Kidney (tissue), 13 donors: ENCODE data around the gene MTCL3.

ENCODE experiments used
- DNase-seq, 5 donors: peaks; one replicate each; pipeline ENCODE4 v3.0.0-alpha.2; 2013 to 2020
- FAIRE-seq: peaks from 2 replicates; lab custom pipeline; 2012; peaks lifted over from hg19 to GRCh38; lab: Jason Lieb, UNC
- H3K27ac ChIP-seq, 2 donors: one replicate each; pipeline ENCODE4 v1.7.0; 2013; ENCODE audit warnings: low read depth in 2 of 2, low read length in 2 of 2, inconsistent platforms in 1 of 2
- H3K27me3 ChIP-seq: one replicate; pipeline ENCODE4 v1.7.1; 2013; ENCODE audit warnings: low read length, inconsistent platforms; ENCODE audit not compliant: control insufficient read depth, insufficient read depth
- H3K36me3 ChIP-seq, 3 donors: one replicate each; pipeline versions ENCODE4 v1.7.0 to v1.7.1; 2013; ENCODE audit warnings: low read length in 3 of 3, control low read depth in 1 of 3, inconsistent platforms in 1 of 3; ENCODE audit not compliant: insufficient read depth in 3 of 3, control insufficient read depth in 2 of 3
- H3K4me1 ChIP-seq, 3 donors: one replicate each; pipeline versions ENCODE4 v1.7.0 to v1.7.1; 2013; ENCODE audit warnings: low read length in 3 of 3, inconsistent platforms in 1 of 3, low read depth in 1 of 3; ENCODE audit not compliant: control insufficient read depth in 2 of 3, insufficient read depth in 2 of 3
- H3K4me3 ChIP-seq, 3 donors: one replicate each; pipeline versions ENCODE4 v1.7.0 to v1.8.1; 2013; ENCODE audit warnings: low read length in 3 of 3, control low read depth in 1 of 3, inconsistent platforms in 1 of 3
- H3K9ac ChIP-seq, 3 donors: one replicate each; pipeline versions ENCODE4 v1.7.0 to v1.7.1; 2013; ENCODE audit warnings: low read length in 3 of 3, control low read depth in 1 of 3, inconsistent platforms in 1 of 3
- H3K9me3 ChIP-seq, 3 donors: one replicate each; pipeline versions ENCODE4 v1.7.0 to v1.7.1; 2013; ENCODE audit warnings: low read length in 3 of 3, control low read depth in 1 of 3, inconsistent platforms in 1 of 3; ENCODE audit not compliant: control insufficient read depth in 2 of 3, insufficient read depth in 1 of 3
- CTCF ChIP-seq: IDR thresholded peaks from 3 replicates; pipeline ENCODE4 v1.5.1; 2012; ENCODE audit warnings: mild to moderate bottlenecking, moderate library complexity, borderline replicate concordance; ENCODE audit not compliant: insufficient read depth; ENCODE audit errors: extremely low read depth
- intact Hi-C: fragments of 100-400 bp; cut with DNase I; formaldehyde crosslinking; loops from one replicate; pipeline ENCODE4 v1.11.1; 2022
- donor health status: control.
- donor health status: control.
- donor health status: control.
- donor health status: control.
- donor health status: control.
- donor health status: DM: yes; HTN: yes; CAD: no.
- donor health status: Normal renal cell carcinoma (clear cell type).

Gene MTCL3

GRCh38 chr6:127515234-127515793 lies 3.8 kb downstream of the MTCL3 start:
- H3K4me3 ChIP-seq: peak overlapping the region; percentile 52 to 64 (median 55)
- intact Hi-C loops: no loop called here
- peaks cover 0 to 10% (median 3%) of the 10 kb centered on the region in 3 donors for H3K4me1 ChIP-seq
- peak; percentile 3 for TF ChIP-seq CTCF
- peaks cover 24% of the 10 kb centered on the region for H3K27me3 ChIP-seq
- no peak overlapping the region for H3K27ac ChIP-seq
- H3K36me3 ChIP-seq: no peaks in the 10 kb centered on the region
- DNase-seq (peak in 3 of 5 donors; percentile 45 to 61 (median 51)), FAIRE-seq (no peak)
- H3K9me3 ChIP-seq: no peaks in the 10 kb centered on the region
- H3K9ac ChIP-seq: peak overlapping the region in 1 of 3 donors; percentile 42

- H3K27me3 ChIP-seq: peaks cover 22% of the 10 kb centered on the region
- no peak overlapping the region for H3K27ac ChIP-seq
- peaks cover 0 to 10% (median 3%) of the 10 kb centered on the region in 3 donors for H3K4me1 ChIP-seq
- peak overlapping the region in 1 of 3 donors; percentile 42 for H3K9ac ChIP-seq
- H3K4me3 ChIP-seq: peak overlapping the region; percentile 52 to 64 (median 55)
- no peak for TF ChIP-seq CTCF
- DNase-seq (peak; percentile 62 to 76 (median 66)), FAIRE-seq (no peak)
- H3K36me3 ChIP-seq: no peaks in the 10 kb centered on the region
- no peaks in the 10 kb centered on the region for H3K9me3 ChIP-seq
- intact Hi-C loops: no loop called here
These were observed 4.3 kb downstream of the MTCL3 start for GRCh38 chr6:127514773-127515227.

GRCh38 chr6:127514179-127514772 lies 4.9 kb downstream of the MTCL3 start:
- intact Hi-C loops: no loop called here
- no peaks in the 10 kb centered on the region for H3K36me3 ChIP-seq
- FAIRE-seq (no peak), DNase-seq (no peak)
- no peak overlapping the region for H3K27ac ChIP-seq
- H3K9me3 ChIP-seq: no peaks in the 10 kb centered on the region
- no peak for TF ChIP-seq CTCF
- H3K4me3 ChIP-seq: peak overlapping the region in 2 of 3 donors; percentile 8 to 55
- H3K4me1 ChIP-seq: peaks cover 0 to 10% (median 3%) of the 10 kb centered on the region in 3 donors
- H3K27me3 ChIP-seq: peaks cover 18% of the 10 kb centered on the region
- no peak overlapping the region for H3K9ac ChIP-seq
